ENCODE data around the gene SGCA. TPM values are rescaled to one million over a fixed set of nuclear protein-coding genes. Genes with fewer than 3 reads are reported as not detected.
A peak's percentile ranks its signal among the peaks of the same experiment; 100 is the strongest.

SGCA gene
- total and polyA plus RNA-seq, 8 donors, result 3.2 to 18.5 (median 5.6) TPM

DNA sequence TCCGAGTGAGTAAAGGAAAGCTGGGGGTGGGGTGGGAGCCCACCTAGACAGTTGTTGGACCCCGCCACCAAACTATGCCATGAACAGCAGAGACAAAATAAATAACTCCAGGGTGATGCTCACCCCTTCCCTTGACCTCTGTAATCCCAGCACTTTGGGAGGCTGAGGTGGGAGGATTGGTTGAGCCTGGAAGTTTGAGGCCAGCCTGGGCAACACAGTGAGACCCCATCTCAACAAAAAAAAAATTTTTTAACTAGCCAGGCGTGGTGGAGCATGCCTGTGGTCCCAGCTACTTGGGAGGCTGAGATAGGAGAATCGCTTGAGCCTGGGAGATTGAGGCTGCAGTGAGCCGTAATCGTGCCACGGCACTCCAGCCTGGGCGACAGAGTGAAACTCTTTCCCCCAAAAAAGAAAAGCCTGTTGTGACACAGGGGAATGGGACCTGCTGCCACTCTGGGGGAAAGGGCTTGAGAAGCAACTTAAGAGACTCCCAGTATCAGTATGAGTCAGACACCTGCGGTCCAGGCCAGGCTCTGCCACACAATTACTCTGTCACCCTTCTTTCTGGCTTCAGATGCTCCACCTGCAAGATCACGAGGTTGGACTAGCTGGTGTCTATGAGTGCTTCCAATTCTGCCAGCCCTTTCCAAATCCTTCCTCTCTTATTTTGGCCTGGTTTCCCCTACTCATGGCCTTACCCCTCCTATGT lies 5.0 kb downstream of the SGCA start:
- intact Hi-C loops (cut with DNase I), result no loop called here
- Histone ChIP-seq H3K27me3 (peaks cover 0 to 5% of the 10 kb centered on the region in 2 donors), H3K9me3 (no peaks in the 10 kb centered on the region), H3K27ac (no peak overlapping the region), H3K4me3 (no peak overlapping the region), H3K4me1 (no peaks in the 10 kb centered on the region), H3K36me3 (no peaks in the 10 kb centered on the region)
- DNase-seq (peak in 1 of 4 donors; percentile 28), ATAC-seq (no peak)
- TF ChIP-seq, protein P1, sequence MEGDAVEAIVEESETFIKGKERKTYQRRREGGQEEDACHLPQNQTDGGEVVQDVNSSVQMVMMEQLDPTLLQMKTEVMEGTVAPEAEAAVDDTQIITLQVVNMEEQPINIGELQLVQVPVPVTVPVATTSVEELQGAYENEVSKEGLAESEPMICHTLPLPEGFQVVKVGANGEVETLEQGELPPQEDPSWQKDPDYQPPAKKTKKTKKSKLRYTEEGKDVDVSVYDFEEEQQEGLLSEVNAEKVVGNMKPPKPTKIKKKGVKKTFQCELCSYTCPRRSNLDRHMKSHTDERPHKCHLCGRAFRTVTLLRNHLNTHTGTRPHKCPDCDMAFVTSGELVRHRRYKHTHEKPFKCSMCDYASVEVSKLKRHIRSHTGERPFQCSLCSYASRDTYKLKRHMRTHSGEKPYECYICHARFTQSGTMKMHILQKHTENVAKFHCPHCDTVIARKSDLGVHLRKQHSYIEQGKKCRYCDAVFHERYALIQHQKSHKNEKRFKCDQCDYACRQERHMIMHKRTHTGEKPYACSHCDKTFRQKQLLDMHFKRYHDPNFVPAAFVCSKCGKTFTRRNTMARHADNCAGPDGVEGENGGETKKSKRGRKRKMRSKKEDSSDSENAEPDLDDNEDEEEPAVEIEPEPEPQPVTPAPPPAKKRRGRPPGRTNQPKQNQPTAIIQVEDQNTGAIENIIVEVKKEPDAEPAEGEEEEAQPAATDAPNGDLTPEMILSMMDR (IDR thresholded peaks at IDR 0.05), result no peak

DNA sequence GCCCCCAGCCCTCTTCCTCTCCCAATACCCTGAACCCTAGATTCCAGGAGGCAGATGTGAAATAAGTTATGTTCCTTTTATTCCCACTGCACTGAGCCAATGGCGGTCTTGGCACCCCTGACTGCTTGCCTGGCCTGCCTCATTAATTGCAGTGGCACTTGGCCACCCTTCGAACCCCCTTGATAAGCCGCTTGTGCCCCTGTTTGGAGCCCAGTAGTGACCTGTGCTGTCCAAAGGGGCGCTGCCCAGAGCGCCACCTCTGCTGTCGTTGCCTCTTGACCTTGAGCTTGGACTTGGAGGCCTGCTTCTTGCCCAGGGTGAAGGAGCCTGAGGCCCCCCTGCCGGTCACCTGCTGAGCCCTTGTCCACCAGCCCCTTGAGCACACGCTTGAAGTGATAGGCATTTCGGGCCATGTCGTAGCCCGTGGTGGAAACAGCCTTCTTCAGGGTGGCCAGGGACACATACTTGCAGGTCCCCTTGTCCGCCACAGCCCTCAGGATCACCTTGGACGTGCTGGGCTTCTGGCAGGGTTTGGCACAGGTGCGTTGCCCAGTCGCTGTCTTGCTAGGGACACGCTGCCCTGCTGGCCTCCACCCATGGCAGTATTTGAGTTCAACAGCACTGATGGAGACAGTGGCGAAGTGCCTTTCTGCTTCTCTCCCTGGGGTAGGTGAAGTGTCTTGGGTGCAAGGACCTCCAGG lies 5.7 kb downstream of the SGCA start:
- Histone ChIP-seq H3K4me1 (no peaks in the 10 kb centered on the region), H3K4me3 (no peak overlapping the region), H3K27ac (no peak overlapping the region), H3K27me3 (peaks cover 0 to 5% of the 10 kb centered on the region in 2 donors), H3K36me3 (no peaks in the 10 kb centered on the region), H3K9me3 (no peaks in the 10 kb centered on the region)
- intact Hi-C loops (cut with DNase I), result no loop called here
- ATAC-seq (no peak), DNase-seq (peak in 1 of 4 donors; percentile 52)
- TF ChIP-seq, protein P1 (IDR thresholded peaks at IDR 0.05), result no peak

DNA sequence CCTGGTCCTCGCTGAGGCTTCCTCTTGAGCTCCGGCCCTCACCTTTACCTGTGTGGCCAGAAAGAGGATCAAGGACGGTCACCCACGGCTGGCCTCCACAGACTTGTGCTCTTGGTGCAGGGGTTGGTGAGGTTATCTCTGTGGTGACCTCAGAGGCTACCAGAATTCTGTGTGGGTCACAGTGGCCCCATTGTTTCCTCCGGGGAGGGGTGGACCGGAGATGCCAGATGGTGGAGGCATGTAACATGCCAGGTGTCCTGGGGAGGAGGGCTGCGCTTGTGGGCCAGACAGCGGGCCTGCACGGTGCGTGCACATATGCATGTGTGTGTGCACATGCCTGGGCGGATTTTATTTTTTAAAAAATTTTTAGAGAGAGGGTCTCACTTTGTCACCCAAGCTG lies 6.3 kb downstream of the SGCA start:
- peak in 2 of 4 donors; percentile 30 to 68 for DNase-seq
- no peak overlapping the region for H3K27ac ChIP-seq
- ATAC-seq, result no peak
- H3K36me3 ChIP-seq, result no peaks in the 10 kb centered on the region
- H3K9me3 ChIP-seq, result no peaks in the 10 kb centered on the region
- H3K4me3 ChIP-seq, result no peak overlapping the region
- TF ChIP-seq, protein P1 (IDR thresholded peaks at IDR 0.05), result no peak
- peaks cover 0 to 5% of the 10 kb centered on the region in 2 donors for H3K27me3 ChIP-seq
- H3K4me1 ChIP-seq, result peaks cover 0 to 5% of the 10 kb centered on the region in 2 donors
- intact Hi-C loops (cut with DNase I), result no loop called here

DNA sequence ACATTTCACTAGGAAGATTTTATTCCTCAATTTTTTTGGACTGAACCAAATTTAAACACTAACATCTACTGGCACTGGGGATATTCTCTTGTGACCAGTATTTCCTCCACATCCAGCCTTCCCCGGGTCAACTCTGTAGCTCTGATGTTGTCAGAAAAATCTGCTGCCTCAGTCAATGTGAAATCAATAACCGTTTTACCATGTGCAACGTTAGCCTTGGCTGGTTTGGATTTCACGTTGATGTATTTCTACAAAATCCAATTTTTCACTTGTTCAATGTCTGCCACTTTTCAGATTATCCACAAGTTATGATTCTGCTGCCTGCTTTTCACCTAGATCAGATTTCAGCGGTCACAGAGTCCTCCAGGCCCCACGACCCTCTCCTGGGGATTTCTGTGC lies 7.1 kb downstream of the SGCA start:
- DNase-seq (no peak), ATAC-seq (no peak)
- TF ChIP-seq, protein P1 (IDR thresholded peaks at IDR 0.05), result no peak
- Histone ChIP-seq H3K27ac (peak overlapping the region in 1 of 2 donors; percentile 62), H3K4me3 (no peak overlapping the region), H3K4me1 (peaks cover 4 to 13% of the 10 kb centered on the region in 2 donors), H3K9me3 (no peaks in the 10 kb centered on the region), H3K36me3 (no peaks in the 10 kb centered on the region), H3K27me3 (peaks cover 0 to 5% of the 10 kb centered on the region in 2 donors)
- intact Hi-C loops (cut with DNase I), result no loop called here

DNA sequence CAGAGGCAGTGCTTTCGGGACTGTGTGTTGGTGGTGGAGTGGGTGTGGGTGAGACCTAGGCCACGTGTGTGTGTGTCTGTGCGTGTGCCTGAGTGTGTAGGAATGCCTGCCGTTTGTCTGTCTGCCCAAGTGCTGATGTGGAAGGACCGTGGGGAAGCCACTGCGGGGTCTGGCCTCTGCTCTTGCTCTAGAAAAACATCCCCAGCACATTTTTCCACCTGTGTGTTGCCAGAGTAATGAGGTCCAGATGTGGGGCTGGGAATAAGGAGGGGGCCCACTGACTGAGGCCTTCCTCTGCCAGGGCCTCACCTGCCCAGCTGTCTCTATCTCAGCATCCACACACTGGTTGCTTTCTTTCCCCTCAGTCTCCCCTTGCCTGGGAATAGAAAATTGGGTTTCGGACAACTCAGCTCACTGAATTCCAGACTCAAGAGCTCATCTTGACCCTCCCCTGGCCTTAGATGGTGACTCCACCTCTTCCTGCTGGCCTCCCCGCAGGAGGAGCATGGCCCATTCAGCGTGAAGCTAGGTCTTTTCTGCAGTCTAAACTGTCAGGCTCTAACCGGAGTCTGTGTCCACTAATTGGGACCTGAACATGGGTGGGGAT lies 7.6 kb downstream of the SGCA start:
- ATAC-seq, result peak; percentile 10
- DNase-seq, result peak in 2 of 4 donors; percentile 24 to 33
- H3K27ac ChIP-seq, result peak overlapping the region in 1 of 2 donors; percentile 62
- no peaks in the 10 kb centered on the region for H3K36me3 ChIP-seq
- TF ChIP-seq, protein P1 (IDR thresholded peaks at IDR 0.05), result no peak
- no peak overlapping the region for H3K4me3 ChIP-seq
- H3K27me3 ChIP-seq, result no peaks in the 10 kb centered on the region
- intact Hi-C loops (cut with DNase I), result no loop called here
- no peaks in the 10 kb centered on the region for H3K9me3 ChIP-seq
- peaks cover 9 to 18% of the 10 kb centered on the region in 2 donors for H3K4me1 ChIP-seq

Measured in left lung (tissue), 10 donors.